DOHH2 (cell line): Measurements from ENCODE around the gene AP3B2.

ENCODE experiments used
- EZH2phosphoT487 ChIP-seq: fragments of 200-600 bp; sonication (generic); IDR thresholded peaks from 2 replicates; pipeline ENCODE4 v1.6.1; 2017; ENCODE audit warnings: borderline replicate concordance, mild to moderate bottlenecking, antibody characterized with exemption, low read length, moderate library complexity, mixed read lengths
- TF ChIP-seq, protein P1 (sequence below): fragments of 200-600 bp; sonication (generic); IDR thresholded peaks from one replicate; pipeline ENCODE4 v1.5.1; 2014; ENCODE audit warnings: antibody characterized with exemption, mild to moderate bottlenecking, low read depth, low read length; ENCODE audit not compliant: poor library complexity, severe bottlenecking

DNA sequence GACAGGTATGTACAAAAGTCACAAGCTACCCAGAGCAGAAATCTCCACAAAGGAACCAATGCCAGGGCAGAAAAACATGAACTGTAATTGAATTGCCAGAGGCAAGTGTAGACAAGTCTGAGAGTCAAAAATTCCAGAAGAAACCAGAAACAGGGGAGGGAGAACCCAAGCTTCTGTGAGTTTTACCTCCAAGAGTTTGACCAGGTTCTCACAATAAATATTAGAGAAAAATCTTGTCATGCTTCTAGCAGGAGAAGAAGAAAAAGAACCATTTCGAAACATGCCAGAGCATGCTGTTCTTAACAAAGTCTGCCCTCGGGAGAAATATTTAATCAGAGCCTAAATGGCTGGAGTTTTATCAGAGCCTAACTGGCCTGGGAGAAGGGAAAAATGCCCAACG, 32.5 kb upstream of the AP3B2 start:
- TF ChIP-seq, protein P1, sequence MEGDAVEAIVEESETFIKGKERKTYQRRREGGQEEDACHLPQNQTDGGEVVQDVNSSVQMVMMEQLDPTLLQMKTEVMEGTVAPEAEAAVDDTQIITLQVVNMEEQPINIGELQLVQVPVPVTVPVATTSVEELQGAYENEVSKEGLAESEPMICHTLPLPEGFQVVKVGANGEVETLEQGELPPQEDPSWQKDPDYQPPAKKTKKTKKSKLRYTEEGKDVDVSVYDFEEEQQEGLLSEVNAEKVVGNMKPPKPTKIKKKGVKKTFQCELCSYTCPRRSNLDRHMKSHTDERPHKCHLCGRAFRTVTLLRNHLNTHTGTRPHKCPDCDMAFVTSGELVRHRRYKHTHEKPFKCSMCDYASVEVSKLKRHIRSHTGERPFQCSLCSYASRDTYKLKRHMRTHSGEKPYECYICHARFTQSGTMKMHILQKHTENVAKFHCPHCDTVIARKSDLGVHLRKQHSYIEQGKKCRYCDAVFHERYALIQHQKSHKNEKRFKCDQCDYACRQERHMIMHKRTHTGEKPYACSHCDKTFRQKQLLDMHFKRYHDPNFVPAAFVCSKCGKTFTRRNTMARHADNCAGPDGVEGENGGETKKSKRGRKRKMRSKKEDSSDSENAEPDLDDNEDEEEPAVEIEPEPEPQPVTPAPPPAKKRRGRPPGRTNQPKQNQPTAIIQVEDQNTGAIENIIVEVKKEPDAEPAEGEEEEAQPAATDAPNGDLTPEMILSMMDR: no peak
- TF ChIP-seq EZH2phosphoT487: no peak
